GM23338 (cell line): ENCODE results near the gene TMEM175. TPM values are rescaled to one million over a fixed set of nuclear protein-coding genes. Genes with fewer than 3 reads are reported as not detected.

Experiments used
- ATAC-seq: fragments of 200-7000 bp; cut with Tn5 transposase; 3 replicates; pipeline ENCODE4 v1.9.1; 2020
- DNase-seq: peaks from one replicate; pipeline ENCODE4 v3.0.0-alpha.2; 2015; ENCODE audit warnings: low spot score
- H2AFZ ChIP-seq: fragments of 200-600 bp; sonication (generic); 2 replicates; pipeline ENCODE4 v1.8.0; 2016; ENCODE audit warnings: antibody characterized with exemption, mild to moderate bottlenecking, moderate library complexity
- H3F3A ChIP-seq: fragments of 200-600 bp; sonication (generic); replicated peaks from 2 replicates; pipeline ENCODE4 v1.8.0; 2017; ENCODE audit warnings: antibody characterized with exemption, mixed run types, low read depth
- H3K27ac ChIP-seq: fragments of 200-600 bp; sonication (generic); 2 replicates; pipeline ENCODE4 v1.6.1; 2016; ENCODE audit warnings: low read depth
- H3K27me3 ChIP-seq: fragments of 200-600 bp; sonication (generic); 2 replicates; pipeline ENCODE4 v1.8.0; 2016; ENCODE audit warnings: mild to moderate bottlenecking, mixed run types, moderate library complexity; ENCODE audit not compliant: insufficient read depth
- H3K36me3 ChIP-seq: fragments of 200-600 bp; sonication (generic); 2 replicates; pipeline ENCODE4 v1.8.0; 2016; ENCODE audit warnings: mild to moderate bottlenecking; ENCODE audit not compliant: insufficient read depth
- H3K4me1 ChIP-seq: fragments of 200-600 bp; sonication (generic); 2 replicates; pipeline ENCODE4 v1.8.0; 2016; ENCODE audit warnings: mild to moderate bottlenecking, moderate library complexity; ENCODE audit not compliant: insufficient read depth
- H3K4me2 ChIP-seq: fragments of 200-600 bp; sonication (generic); 2 replicates; pipeline ENCODE4 v1.7.1; 2017; ENCODE audit warnings: mixed run types
- H3K4me3 ChIP-seq: fragments of 200-600 bp; sonication (generic); 2 replicates; pipeline ENCODE4 v1.6.1; 2016; ENCODE audit warnings: mixed run types
- H3K79me2 ChIP-seq: fragments of 200-600 bp; sonication (generic); replicated peaks from 2 replicates; pipeline ENCODE4 v1.8.0; 2017; ENCODE audit warnings: mild to moderate bottlenecking; ENCODE audit not compliant: insufficient read depth
- H3K9me2 ChIP-seq: fragments of 200-600 bp; sonication (generic); 2 replicates; pipeline ENCODE4 v1.8.0; 2017; ENCODE audit not compliant: insufficient read depth
- H4K20me1 ChIP-seq: fragments of 200-600 bp; sonication (generic); replicated peaks from 2 replicates; pipeline ENCODE4 v1.8.0; 2017; ENCODE audit warnings: mild to moderate bottlenecking; ENCODE audit not compliant: insufficient read depth
- H3K27ac Mint-ChIP-seq: 2 replicates; pipeline ENCODE4 v1.8.0; 2020; ENCODE audit warnings: inconsistent platforms, mild to moderate bottlenecking, moderate library complexity, mixed read lengths
- H3K27me3 Mint-ChIP-seq: 3 replicates; pipeline ENCODE4 v1.8.0; 2022; ENCODE audit warnings: low read depth, mild to moderate bottlenecking, moderate library complexity, mixed read lengths, inconsistent platforms; ENCODE audit not compliant: insufficient read depth, poor library complexity
- H3K36me3 Mint-ChIP-seq: 3 replicates; pipeline ENCODE4 v1.8.0; 2021; ENCODE audit warnings: low read depth, mild to moderate bottlenecking, inconsistent platforms, moderate library complexity, mixed read lengths
- H3K4me1 Mint-ChIP-seq: 3 replicates; pipeline ENCODE4 v1.8.0; 2020; ENCODE audit warnings: mild to moderate bottlenecking, inconsistent platforms, mixed read lengths
- H3K4me3 Mint-ChIP-seq: 3 replicates; pipeline ENCODE4 v1.8.0; 2021; ENCODE audit warnings: moderate library complexity, mild to moderate bottlenecking, inconsistent platforms, mixed read lengths
- H3K9me3 Mint-ChIP-seq: 3 replicates; pipeline ENCODE4 v1.8.0; 2020; ENCODE audit warnings: moderate library complexity, mild to moderate bottlenecking, inconsistent platforms, mixed read lengths
- CREB1 ChIP-seq: fragments of 250-450 bp; sonication (Bioruptor Pico); IDR thresholded peaks from 2 replicates; pipeline ENCODE4 v1.5.0; 2020; ENCODE audit warnings: low read depth, mild to moderate bottlenecking, moderate library complexity
- EZH2phosphoT487 ChIP-seq: fragments of 200-600 bp; sonication (generic); IDR thresholded peaks from one replicate; pipeline ENCODE4 v1.8.1; 2018; ENCODE audit warnings: antibody characterized with exemption; ENCODE audit not compliant: unreplicated experiment
- NANOG ChIP-seq: IDR thresholded peaks from 2 replicates; pipeline ENCODE4 v1.6.1; 2016; ENCODE audit warnings: antibody characterized with exemption, borderline replicate concordance
- POLR2AphosphoS5 ChIP-seq: IDR thresholded peaks from 2 replicates; pipeline ENCODE4 v1.6.1; 2016; ENCODE audit warnings: antibody characterized with exemption, low read depth
- ZNF331 ChIP-seq: fragments of 250-450 bp; sonication (Bioruptor Pico); IDR thresholded peaks from 2 replicates; pipeline ENCODE4 v1.5.0; 2020; ENCODE audit warnings: low read depth, mild to moderate bottlenecking, moderate library complexity
- polyA plus RNA-seq: library from polyadenylated mRNA; unstranded; fragments of >200 nt; fragmentation: Nextera tagmentation; extraction: Ambion mirVana; gene quantifications from 2 replicates; pipeline ENCODE4 v1.2.1, GENCODE V29; 2016
- total RNA-seq: library from RNA; depleted of rRNA; stranded (reverse); fragments of >200 nt; shearing (Covaris generic); gene quantifications from 2 replicates; pipeline ENCODE4 v1.2.3, GENCODE V29; 2014
- TF ChIP-seq, protein P1 (sequence below), 2 experiments: fragments of 200-600 bp in 1 of 2; sonication (generic) in 1 of 2; conservative IDR thresholded peaks; 2 replicates each; pipeline versions ENCODE4 v1.5.1 to v1.6.1; 2016 to 2017; ENCODE audit warnings: antibody characterized with exemption in 2 of 2, low read depth in 2 of 2, mild to moderate bottlenecking in 2 of 2, moderate library complexity in 1 of 2
- TF ChIP-seq, protein P2 (sequence below): fragments of 250-450 bp; sonication (Bioruptor Pico); IDR thresholded peaks from 2 replicates; pipeline ENCODE4 v1.5.0; 2020; ENCODE audit warnings: mild to moderate bottlenecking, moderate library complexity
- TF ChIP-seq, protein P3 (sequence below): IDR thresholded peaks from 2 replicates; pipeline ENCODE4 v1.6.1; 2016; ENCODE audit warnings: antibody characterized with exemption

Gene TMEM175
- total and polyA plus RNA-seq, 2 experiments from 2014 or later = 8.0 to 11.4 TPM

DNA sequence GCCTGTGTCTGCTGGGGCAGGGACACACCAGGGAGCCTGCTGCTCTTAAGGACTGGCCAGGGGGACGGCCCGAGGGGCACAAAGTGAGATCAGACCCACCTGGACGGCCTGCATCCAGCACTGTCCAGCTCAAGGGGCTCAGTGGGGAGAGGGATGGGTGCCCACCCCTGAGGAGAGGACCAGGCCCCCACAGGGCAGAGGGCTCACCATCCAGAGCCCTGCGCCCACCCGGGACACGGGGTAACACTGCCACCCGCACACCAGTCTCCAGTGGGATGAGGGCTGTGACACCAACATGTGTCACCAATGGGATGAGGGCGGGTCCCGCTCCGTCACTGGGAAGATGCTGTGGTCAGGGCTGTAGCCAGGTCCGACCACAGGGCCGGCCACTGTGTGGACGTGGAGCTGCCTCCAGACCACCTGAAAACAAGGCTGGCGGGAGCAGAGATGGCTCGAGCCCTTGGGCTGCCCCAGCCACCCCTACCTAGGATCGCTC lies 27.9 kb downstream of the TMEM175 start:
- H3K9me3 Mint-ChIP-seq = no peaks in the 10 kb centered on the region
- H3K4me2 ChIP-seq = no peak overlapping the region
- H3K4me3 Mint-ChIP-seq = no peak overlapping the region
- H3K4me3 ChIP-seq = no peak overlapping the region
- H3F3A ChIP-seq = no peaks in the 10 kb centered on the region
- ATAC-seq (no peak), DNase-seq (no peak)
- H3K36me3 Mint-ChIP-seq = no peaks in the 10 kb centered on the region
- H2AFZ ChIP-seq = no peak overlapping the region
- H3K27ac ChIP-seq = no peak overlapping the region
- H3K4me1 Mint-ChIP-seq = no peaks in the 10 kb centered on the region
- TF ChIP-seq POLR2AphosphoS5 (no peak), ZNF331 (no peak), NANOG (no peak)
- TF ChIP-seq, protein P1, sequence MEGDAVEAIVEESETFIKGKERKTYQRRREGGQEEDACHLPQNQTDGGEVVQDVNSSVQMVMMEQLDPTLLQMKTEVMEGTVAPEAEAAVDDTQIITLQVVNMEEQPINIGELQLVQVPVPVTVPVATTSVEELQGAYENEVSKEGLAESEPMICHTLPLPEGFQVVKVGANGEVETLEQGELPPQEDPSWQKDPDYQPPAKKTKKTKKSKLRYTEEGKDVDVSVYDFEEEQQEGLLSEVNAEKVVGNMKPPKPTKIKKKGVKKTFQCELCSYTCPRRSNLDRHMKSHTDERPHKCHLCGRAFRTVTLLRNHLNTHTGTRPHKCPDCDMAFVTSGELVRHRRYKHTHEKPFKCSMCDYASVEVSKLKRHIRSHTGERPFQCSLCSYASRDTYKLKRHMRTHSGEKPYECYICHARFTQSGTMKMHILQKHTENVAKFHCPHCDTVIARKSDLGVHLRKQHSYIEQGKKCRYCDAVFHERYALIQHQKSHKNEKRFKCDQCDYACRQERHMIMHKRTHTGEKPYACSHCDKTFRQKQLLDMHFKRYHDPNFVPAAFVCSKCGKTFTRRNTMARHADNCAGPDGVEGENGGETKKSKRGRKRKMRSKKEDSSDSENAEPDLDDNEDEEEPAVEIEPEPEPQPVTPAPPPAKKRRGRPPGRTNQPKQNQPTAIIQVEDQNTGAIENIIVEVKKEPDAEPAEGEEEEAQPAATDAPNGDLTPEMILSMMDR (conservative IDR thresholded peaks at IDR 0.05; ENCODE audit: low read depth in 2 of 2) = no peak
- H3K9me2 ChIP-seq = no peaks in the 10 kb centered on the region
- H3K79me2 ChIP-seq = no peaks in the 10 kb centered on the region
- no peaks in the 10 kb centered on the region for H3K36me3 ChIP-seq
- no peak overlapping the region for H3K27ac Mint-ChIP-seq
- no peaks in the 10 kb centered on the region for H3K27me3 ChIP-seq
- no peaks in the 10 kb centered on the region for H3K4me1 ChIP-seq
- H4K20me1 ChIP-seq = no peaks in the 10 kb centered on the region; the same call in 1 of the 2 replicates
- H3K27me3 Mint-ChIP-seq = peaks cover 2% of the 10 kb centered on the region

DNA sequence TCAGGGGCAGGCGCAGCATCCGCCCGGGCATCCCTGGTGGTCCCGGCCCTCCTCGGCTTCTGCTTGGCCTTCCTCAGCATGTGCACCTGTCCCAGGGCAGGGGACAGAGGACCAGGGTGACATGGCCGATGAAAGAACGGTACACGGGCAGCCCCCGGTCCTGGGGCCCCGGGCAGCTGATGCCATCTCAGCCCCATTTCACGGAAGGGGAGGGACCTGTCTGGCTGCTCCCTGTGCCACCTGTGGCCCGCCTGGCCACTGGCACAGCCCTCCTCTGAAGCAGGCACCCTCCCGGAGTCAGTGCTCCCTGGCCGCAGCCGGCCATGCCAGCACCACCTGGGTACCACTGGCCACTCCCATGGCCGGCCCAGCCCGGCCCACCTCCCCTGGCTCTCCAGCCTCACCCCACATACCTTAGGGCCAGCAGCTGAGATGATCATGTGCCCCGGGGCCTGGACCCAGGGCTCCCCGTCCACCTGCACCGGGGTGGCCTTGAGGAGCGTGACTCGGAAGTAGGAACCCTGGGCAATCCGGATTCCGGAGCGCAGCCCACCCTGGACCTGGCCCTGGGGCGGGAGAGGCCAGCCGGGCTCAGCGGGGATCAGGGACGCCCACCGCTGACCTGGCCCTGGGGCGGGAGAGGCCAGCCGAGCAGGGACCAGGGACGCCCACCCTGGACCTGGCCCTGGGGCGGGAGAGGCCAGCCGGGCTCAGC lies 28.5 kb downstream of the TMEM175 start:
- Histone ChIP-seq H3K79me2 (no peaks in the 10 kb centered on the region), H3K36me3 (no peaks in the 10 kb centered on the region), H3K9me2 (no peaks in the 10 kb centered on the region), H3K4me3 (no peak overlapping the region), H3F3A (no peaks in the 10 kb centered on the region), H3K4me1 (no peaks in the 10 kb centered on the region), H2AFZ (no peak overlapping the region), H3K4me2 (no peak overlapping the region), H3K27ac (no peak overlapping the region), H3K27me3 (no peaks in the 10 kb centered on the region), H4K20me1 (no peaks in the 10 kb centered on the region; the same call in 1 of the 2 replicates)
- Mint-ChIP-seq H3K4me1 (no peaks in the 10 kb centered on the region), H3K4me3 (no peak overlapping the region), H3K9me3 (no peaks in the 10 kb centered on the region), H3K27ac (no peak overlapping the region), H3K36me3 (no peaks in the 10 kb centered on the region), H3K27me3 (peaks cover 3% of the 10 kb centered on the region)
- TF ChIP-seq, protein P2, sequence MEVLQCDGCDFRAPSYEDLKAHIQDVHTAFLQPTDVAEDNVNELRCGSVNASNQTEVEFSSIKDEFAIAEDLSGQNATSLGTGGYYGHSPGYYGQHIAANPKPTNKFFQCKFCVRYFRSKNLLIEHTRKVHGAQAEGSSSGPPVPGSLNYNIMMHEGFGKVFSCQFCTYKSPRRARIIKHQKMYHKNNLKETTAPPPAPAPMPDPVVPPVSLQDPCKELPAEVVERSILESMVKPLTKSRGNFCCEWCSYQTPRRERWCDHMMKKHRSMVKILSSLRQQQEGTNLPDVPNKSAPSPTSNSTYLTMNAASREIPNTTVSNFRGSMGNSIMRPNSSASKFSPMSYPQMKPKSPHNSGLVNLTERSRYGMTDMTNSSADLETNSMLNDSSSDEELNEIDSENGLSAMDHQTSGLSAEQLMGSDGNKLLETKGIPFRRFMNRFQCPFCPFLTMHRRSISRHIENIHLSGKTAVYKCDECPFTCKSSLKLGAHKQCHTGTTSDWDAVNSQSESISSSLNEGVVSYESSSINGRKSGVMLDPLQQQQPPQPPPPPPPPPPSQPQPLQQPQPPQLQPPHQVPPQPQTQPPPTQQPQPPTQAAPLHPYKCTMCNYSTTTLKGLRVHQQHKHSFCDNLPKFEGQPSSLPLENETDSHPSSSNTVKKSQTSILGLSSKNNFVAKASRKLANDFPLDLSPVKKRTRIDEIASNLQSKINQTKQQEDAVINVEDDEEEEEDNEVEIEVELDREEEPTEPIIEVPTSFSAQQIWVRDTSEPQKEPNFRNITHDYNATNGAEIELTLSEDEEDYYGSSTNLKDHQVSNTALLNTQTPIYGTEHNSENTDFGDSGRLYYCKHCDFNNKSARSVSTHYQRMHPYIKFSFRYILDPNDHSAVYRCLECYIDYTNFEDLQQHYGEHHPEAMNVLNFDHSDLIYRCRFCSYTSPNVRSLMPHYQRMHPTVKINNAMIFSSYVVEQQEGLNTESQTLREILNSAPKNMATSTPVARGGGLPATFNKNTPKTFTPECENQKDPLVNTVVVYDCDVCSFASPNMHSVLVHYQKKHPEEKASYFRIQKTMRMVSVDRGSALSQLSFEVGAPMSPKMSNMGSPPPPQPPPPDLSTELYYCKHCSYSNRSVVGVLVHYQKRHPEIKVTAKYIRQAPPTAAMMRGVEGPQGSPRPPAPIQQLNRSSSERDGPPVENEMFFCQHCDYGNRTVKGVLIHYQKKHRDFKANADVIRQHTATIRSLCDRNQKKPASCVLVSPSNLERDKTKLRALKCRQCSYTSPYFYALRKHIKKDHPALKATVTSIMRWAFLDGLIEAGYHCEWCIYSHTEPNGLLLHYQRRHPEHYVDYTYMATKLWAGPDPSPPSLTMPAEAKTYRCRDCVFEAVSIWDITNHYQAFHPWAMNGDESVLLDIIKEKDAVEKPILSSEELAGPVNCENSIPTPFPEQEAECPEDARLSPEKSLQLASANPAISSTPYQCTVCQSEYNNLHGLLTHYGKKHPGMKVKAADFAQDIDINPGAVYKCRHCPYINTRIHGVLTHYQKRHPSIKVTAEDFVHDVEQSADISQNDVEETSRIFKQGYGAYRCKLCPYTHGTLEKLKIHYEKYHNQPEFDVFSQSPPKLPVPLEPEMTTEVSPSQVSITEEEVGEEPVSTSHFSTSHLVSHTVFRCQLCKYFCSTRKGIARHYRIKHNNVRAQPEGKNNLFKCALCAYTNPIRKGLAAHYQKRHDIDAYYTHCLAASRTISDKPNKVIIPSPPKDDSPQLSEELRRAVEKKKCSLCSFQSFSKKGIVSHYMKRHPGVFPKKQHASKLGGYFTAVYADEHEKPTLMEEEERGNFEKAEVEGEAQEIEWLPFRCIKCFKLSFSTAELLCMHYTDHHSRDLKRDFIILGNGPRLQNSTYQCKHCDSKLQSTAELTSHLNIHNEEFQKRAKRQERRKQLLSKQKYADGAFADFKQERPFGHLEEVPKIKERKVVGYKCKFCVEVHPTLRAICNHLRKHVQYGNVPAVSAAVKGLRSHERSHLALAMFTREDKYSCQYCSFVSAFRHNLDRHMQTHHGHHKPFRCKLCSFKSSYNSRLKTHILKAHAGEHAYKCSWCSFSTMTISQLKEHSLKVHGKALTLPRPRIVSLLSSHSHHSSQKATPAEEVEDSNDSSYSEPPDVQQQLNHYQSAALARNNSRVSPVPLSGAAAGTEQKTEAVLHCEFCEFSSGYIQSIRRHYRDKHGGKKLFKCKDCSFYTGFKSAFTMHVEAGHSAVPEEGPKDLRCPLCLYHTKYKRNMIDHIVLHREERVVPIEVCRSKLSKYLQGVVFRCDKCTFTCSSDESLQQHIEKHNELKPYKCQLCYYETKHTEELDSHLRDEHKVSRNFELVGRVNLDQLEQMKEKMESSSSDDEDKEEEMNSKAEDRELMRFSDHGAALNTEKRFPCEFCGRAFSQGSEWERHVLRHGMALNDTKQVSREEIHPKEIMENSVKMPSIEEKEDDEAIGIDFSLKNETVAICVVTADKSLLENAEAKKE (CRISPR knock-in tag) = no peak
- TF ChIP-seq CREB1 (CRISPR knock-in tag) (no peak), ZNF331 (no peak), EZH2phosphoT487 (no peak)
- TF ChIP-seq, protein P3, sequence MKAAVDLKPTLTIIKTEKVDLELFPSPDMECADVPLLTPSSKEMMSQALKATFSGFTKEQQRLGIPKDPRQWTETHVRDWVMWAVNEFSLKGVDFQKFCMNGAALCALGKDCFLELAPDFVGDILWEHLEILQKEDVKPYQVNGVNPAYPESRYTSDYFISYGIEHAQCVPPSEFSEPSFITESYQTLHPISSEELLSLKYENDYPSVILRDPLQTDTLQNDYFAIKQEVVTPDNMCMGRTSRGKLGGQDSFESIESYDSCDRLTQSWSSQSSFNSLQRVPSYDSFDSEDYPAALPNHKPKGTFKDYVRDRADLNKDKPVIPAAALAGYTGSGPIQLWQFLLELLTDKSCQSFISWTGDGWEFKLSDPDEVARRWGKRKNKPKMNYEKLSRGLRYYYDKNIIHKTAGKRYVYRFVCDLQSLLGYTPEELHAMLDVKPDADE = no peak
- TF ChIP-seq, protein P1 (conservative IDR thresholded peaks at IDR 0.05; ENCODE audit: low read depth in 2 of 2) = no peak
- ATAC-seq (no peak), DNase-seq (no peak)
